Common myeloid progenitor, CD34-positive (primary cell): Measurements from ENCODE around the gene PTHLH.

Experiments used
- CTCF ChIA-PET: fragments of 350-600 bp; sonication (Branson Sonifier 250); formaldehyde crosslinking; loops from one replicate; lab custom pipeline; 2021; ENCODE audit warnings: antibody characterized with exemption; lab: Charles Lee
- POLR2A ChIA-PET: fragments of 350-600 bp; sonication (Branson Sonifier 250); formaldehyde crosslinking; loops from one replicate; lab custom pipeline; 2021; ENCODE audit warnings: antibody characterized with exemption; lab: Charles Lee
- DNase-seq, 3 donors: peaks; one replicate each; pipeline versions ENCODE4 v3.0.0 to v3.0.0-alpha.2; 2013
- H3K27ac ChIP-seq, 2 experiments: 1 replicate in 1 of 2; 2 replicates in 1 of 2; pipeline ENCODE4 v1.7.0; 2013; ENCODE audit warnings: inconsistent platforms in 2 of 2, low read length in 2 of 2, mild to moderate bottlenecking in 2 of 2, low read depth in 1 of 2, moderate library complexity in 1 of 2; ENCODE audit not compliant: severe bottlenecking in 2 of 2, insufficient read depth in 1 of 2, poor library complexity in 1 of 2
- H3K27me3 ChIP-seq, 5 experiments: replicated peaks in 2 of 5; 1 replicate in 3 of 5; 2 replicates in 2 of 5; pipeline versions ENCODE4 v1.6.1 to v1.7.0; 2013; ENCODE audit warnings: low read length in 4 of 5, mild to moderate bottlenecking in 2 of 5, moderate library complexity in 2 of 5, inconsistent platforms in 1 of 5; ENCODE audit not compliant: insufficient read depth in 5 of 5, control insufficient read depth in 4 of 5
- H3K36me3 ChIP-seq, 4 experiments: 1 replicate in 2 of 4; 2 replicates in 2 of 4; pipeline versions ENCODE4 v1.6.1 to v1.7.0; 2013; ENCODE audit warnings: low read length in 3 of 4, control low read depth in 1 of 4, mild to moderate bottlenecking in 1 of 4; ENCODE audit not compliant: control insufficient read depth in 4 of 4, insufficient read depth in 4 of 4
- H3K4me1 ChIP-seq, 4 experiments: 1 replicate in 3 of 4; 2 replicates in 1 of 4; pipeline versions ENCODE4 v1.6.1 to v1.7.1; 2013; ENCODE audit warnings: low read length in 3 of 4, mild to moderate bottlenecking in 3 of 4, control low read depth in 1 of 4, inconsistent platforms in 1 of 4, moderate library complexity in 1 of 4; ENCODE audit not compliant: control insufficient read depth in 4 of 4, insufficient read depth in 4 of 4; ENCODE audit errors: control extremely low read depth in 1 of 4
- H3K4me3 ChIP-seq, 7 experiments: 1 replicate in 4 of 7; 2 replicates in 3 of 7; pipeline versions ENCODE4 v1.5.1 to v1.7.0; 2013; ENCODE audit warnings: mild to moderate bottlenecking in 7 of 7, low read length in 6 of 7, moderate library complexity in 6 of 7, inconsistent platforms in 2 of 7, low read depth in 2 of 7, control low read depth in 1 of 7; ENCODE audit not compliant: insufficient read depth in 4 of 7, control insufficient read depth in 1 of 7; ENCODE audit errors: extremely low read depth in 1 of 7
- H3K9me3 ChIP-seq, 5 experiments: 1 replicate in 4 of 5; 2 replicates in 1 of 5; pipeline versions ENCODE4 v1.6.1 to v1.7.1; 2013; ENCODE audit warnings: low read length in 4 of 5, mild to moderate bottlenecking in 2 of 5, inconsistent platforms in 1 of 5, low read depth in 1 of 5, moderate library complexity in 1 of 5; ENCODE audit not compliant: control insufficient read depth in 4 of 5, insufficient read depth in 2 of 5; ENCODE audit errors: control extremely low read depth in 1 of 5
- WGBS: methylation state at CpG from one replicate; pipeline ENCODE4 v1.1.5; 2013; ENCODE audit not compliant: insufficient coverage; 5-methylcytosine and 5-hydroxymethylcytosine counted together

PTHLH gene

DNA sequence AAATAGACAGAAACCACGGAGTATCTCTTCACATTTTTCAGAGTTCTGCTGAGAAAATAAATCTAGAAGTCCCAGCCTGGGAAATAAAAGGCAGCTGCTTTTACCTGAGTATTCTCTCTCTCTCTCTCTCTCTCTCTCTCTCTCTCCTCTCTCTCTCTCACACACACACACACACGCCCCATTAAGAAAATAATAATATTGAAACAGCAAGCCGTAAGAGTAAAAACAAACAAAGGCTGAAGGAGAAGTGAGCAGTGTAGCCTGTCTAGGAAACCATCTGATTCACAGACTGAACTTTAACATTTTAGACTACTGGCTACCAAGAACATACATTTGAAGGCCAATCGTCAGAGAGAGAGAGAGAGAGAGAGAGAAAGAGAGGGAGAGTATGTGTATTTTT is 8.4 kb downstream of the PTHLH start:
- POLR2A ChIA-PET: interaction anchor here (0.8 kb wide), 1 partner anchor 12 kb away, joined by 3 read pairs; no protein-coding TSS in a partner anchor
- no peaks in the 10 kb centered on the region for H3K9me3 ChIP-seq
- CTCF ChIA-PET: interaction anchor here (0.7 to 1.4 kb wide), 2 partner anchors 9 to 17 kb away, joined by 3 to 4 read pairs; partner anchors contain the start of gene PTHLH
- DNase-seq: no peak
- H3K4me1 ChIP-seq: peaks cover 0 to 6% (median 5%) of the 10 kb centered on the region in 4 experiments
- peaks cover 16 to 73% (median 40%) of the 10 kb centered on the region in 5 experiments for H3K27me3 ChIP-seq
- 73% methylated on average over 2 of the region's 4 CpGs for WGBS
- no peak overlapping the region for H3K27ac ChIP-seq
- H3K4me3 ChIP-seq: no peak overlapping the region
- H3K36me3 ChIP-seq: no peaks in the 10 kb centered on the region

DNA sequence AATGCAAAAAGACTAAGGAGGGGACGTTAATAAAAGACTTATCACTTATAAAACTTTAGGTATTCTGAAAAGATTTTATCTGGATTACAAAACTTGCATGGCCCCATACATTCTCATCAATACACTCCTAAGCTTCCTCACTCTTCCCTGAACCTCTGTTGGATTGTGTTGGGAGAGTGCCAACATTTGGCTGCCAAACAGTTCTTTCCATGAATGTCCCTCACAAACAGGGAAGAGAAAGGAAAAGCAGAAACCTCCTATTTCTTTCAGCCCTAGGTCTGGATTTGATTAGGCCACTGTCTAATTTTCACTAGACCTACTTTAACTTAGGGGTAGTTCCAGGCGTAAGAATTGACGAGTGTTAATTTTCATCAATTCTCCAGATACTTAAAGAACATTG is 11.7 kb downstream of the PTHLH start:
- no peaks in the 10 kb centered on the region for H3K9me3 ChIP-seq
- no CpG with 5 or more reads among the region's 3 CpGs for WGBS
- peaks cover 10 to 46% (median 19%) of the 10 kb centered on the region in 5 experiments for H3K27me3 ChIP-seq
- ChIA-PET CTCF (no interaction called here), POLR2A (no interaction called here)
- H3K27ac ChIP-seq: no peak overlapping the region
- DNase-seq: no peak
- no peaks in the 10 kb centered on the region for H3K36me3 ChIP-seq
- H3K4me1 ChIP-seq: no peaks in the 10 kb centered on the region
- H3K4me3 ChIP-seq: no peak overlapping the region

DNA sequence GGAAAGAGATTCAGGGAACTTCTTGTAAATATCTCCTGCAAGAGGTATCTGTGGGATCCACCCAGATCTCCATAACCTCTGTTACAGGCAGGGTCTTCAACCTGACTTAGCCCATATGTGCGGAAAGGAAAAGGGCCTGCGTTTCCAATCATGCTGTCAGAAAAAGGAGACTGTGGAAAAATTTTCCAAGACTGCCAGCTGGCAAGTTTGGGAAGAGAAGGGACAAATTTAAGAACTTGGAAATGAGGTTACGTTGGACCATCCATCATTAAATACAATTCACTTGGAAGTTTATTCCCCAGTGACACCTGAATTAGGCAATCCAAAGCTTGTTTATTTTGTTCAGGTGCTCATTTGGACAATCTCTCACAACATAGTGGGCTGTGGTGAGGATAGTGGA is 13.9 kb downstream of the PTHLH start:
- CTCF ChIA-PET: interaction anchor here (0.8 kb wide), 1 partner anchor 18 kb away, joined by 3 read pairs; no protein-coding TSS in a partner anchor
- WGBS: 100% methylated on average over 1 of the region's 3 CpGs
- Histone ChIP-seq H3K4me1 (no peaks in the 10 kb centered on the region), H3K9me3 (no peaks in the 10 kb centered on the region), H3K36me3 (no peaks in the 10 kb centered on the region), H3K27ac (no peak overlapping the region), H3K27me3 (peaks cover 1 to 28% (median 15%) of the 10 kb centered on the region in 5 experiments), H3K4me3 (no peak overlapping the region)
- POLR2A ChIA-PET: no interaction called here
- no peak for DNase-seq

DNA sequence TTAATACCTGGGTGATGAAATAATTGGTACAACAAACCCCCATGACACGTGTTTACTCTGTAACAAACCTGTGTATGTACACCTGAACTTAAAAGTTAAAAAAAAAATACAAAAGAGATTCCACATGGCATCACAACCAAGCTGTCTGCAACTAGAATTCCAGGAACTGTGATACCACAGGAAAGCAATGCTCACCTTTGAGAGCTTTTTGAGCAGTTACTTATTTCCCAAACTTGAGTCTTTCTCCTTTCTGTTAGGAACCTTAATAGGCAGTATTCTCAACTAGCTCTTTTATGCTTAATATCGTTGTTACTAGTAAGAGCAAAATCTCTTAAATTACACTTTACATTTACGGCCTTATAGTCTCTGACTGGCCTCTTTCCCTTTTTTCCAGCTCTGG is 15.2 kb downstream of the PTHLH start:
- Histone ChIP-seq H3K9me3 (no peaks in the 10 kb centered on the region), H3K27ac (no peak overlapping the region), H3K4me3 (no peak overlapping the region), H3K36me3 (no peaks in the 10 kb centered on the region), H3K27me3 (peaks cover 2 to 25% (median 11%) of the 10 kb centered on the region in 5 experiments), H3K4me1 (no peaks in the 10 kb centered on the region)
- ChIA-PET POLR2A (no interaction called here), CTCF (interaction anchor here (0.7 to 1.1 kb wide), 3 partner anchors 15 to 203 kb away, joined by 3 read pairs; no protein-coding TSS in a partner anchor)
- WGBS: no CpG with 5 or more reads among the region's 3 CpGs
- no peak for DNase-seq

DNA sequence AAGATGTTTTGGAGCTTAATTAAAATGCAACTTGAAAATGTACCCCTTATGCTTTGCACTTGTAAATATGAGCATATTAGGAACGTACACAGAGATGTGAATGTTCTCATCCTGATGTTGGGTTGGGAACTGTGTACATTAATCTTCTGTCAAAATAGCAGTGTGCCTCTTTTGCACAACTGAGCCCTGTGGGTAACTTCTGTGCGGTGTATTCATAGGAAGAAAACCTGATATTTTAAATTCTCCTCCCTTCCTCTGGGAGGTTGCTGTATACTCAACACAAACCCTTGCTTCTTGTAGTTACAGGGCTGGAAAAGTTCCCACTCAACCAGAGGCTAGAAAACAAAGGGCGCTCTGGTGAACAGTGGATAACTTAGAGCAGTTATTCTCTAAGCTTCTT is 18.7 kb downstream of the PTHLH start:
- POLR2A ChIA-PET: no interaction called here
- H3K9me3 ChIP-seq: no peaks in the 10 kb centered on the region
- CTCF ChIA-PET: no interaction called here
- H3K4me1 ChIP-seq: no peaks in the 10 kb centered on the region
- 77% methylated on average over 3 of the region's 3 CpGs for WGBS
- no peak for DNase-seq
- H3K27me3 ChIP-seq: peaks cover 2 to 16% (median 7%) of the 10 kb centered on the region in 5 experiments
- H3K4me3 ChIP-seq: no peak overlapping the region
- H3K27ac ChIP-seq: no peak overlapping the region
- no peaks in the 10 kb centered on the region for H3K36me3 ChIP-seq

DNA sequence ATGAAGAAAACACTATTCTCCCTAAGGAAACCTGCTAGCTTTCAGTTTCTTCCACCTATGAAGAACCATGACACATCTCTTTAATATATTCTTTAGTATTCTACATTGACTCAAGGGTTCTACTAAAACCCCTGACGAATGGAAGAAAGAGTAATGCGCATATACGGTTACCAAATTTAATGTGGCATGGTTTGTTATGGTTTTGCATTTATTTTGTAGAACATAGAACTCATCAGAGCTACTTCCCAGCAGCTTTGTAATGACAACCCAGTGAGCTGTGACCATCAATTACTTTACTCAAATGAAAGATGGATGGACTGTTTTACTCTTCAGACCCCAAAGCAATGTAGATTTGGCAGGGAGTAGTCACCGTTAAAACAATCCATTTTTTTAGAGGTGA is 19.2 kb downstream of the PTHLH start:
- POLR2A ChIA-PET: no interaction called here
- no peak overlapping the region for H3K27ac ChIP-seq
- no peaks in the 10 kb centered on the region for H3K4me1 ChIP-seq
- no peak for DNase-seq
- CTCF ChIA-PET: interaction anchor here (1.3 kb wide), 1 partner anchor 13 kb away, joined by 5 read pairs; no protein-coding TSS in a partner anchor
- peaks cover 2 to 12% (median 3%) of the 10 kb centered on the region in 5 experiments for H3K27me3 ChIP-seq
- no peak overlapping the region for H3K4me3 ChIP-seq
- no peaks in the 10 kb centered on the region for H3K9me3 ChIP-seq
- WGBS: no CpG with 5 or more reads among the region's 4 CpGs
- no peaks in the 10 kb centered on the region for H3K36me3 ChIP-seq

DNA sequence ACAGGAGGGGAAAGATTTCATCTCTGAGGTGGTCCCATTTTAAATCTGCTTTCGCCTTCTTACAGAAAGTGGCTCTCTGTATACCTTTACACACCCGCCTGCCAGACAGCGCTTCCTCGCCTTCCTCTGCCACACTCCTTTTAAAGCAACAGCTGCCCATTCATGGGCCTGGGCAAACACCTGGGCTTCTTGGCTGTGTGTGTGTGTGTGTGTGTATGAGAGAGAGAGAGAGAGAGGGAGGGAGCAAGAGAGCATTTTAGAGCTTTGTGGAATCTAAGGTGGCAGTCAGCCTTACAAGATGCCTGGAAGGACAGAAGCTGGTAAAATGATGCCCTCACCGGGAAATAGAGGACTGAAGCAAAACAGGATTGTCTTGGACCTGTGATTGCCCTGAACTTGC is 20.0 kb downstream of the PTHLH start:
- no peaks in the 10 kb centered on the region for H3K4me1 ChIP-seq
- peaks cover 2 to 12% (median 3%) of the 10 kb centered on the region in 5 experiments for H3K27me3 ChIP-seq
- no peaks in the 10 kb centered on the region for H3K9me3 ChIP-seq
- no peak overlapping the region for H3K4me3 ChIP-seq
- 86% methylated on average over 1 of the region's 5 CpGs for WGBS
- DNase-seq: no peak
- H3K36me3 ChIP-seq: no peaks in the 10 kb centered on the region
- ChIA-PET POLR2A (no interaction called here), CTCF (interaction anchor here (1.3 kb wide), 1 partner anchor 12 kb away, joined by 5 read pairs; no protein-coding TSS in a partner anchor)
- H3K27ac ChIP-seq: no peak overlapping the region
